ENCODE data around the gene IVD.

The IVD gene

DNA sequence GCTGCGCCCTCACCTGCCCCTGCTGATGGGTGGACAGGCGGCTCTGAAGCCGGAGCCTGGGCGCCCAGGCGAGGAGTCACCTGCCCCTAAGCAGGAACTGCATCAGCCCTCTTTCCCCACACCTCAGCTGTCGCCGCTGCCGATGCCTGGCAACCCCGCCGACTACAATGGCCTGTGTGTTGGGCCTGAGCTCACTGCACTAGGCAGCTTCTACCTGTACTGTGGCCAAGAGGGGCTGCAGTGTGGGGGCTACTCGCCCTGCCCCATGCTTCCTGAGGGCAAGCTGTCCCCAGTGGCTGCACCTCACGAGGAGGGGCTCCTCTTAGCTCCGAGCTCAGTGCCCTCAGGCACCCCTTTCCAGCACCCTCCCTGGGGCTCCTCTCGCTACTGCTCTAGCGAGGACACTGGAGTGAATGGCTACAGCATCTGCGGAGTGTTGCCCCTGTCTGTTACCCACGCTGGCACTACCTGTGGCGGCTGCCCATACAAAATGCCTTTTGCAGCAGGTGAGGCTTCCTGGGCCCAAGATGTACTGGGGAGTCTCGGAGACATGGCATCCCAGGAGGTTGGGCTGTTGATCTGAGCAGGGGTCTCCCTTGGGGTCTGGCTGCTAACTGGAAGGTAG, 53.9 kb downstream of the IVD start:
- DNase-seq (ENCODE audit: low read depth in 2 of 2): no peak

DNA sequence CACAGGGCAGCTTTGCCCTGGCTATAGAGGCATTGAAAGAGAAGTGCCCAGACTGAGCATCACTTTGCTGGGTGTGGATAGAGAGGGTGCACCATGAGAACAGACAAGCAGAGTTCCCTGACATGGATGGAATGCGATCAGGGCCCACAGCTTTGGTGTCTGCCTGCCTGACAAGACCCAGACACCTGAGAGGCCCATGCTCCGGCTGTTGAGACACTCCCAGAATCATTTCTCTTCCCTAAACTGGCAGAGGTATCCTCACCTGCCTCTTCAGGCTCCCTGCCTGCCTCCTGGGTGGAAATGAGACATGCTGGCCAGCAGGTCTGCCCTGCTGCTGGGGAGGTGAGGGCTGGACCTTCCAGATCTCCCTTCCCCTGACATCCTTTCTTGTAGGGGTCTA, 54.8 kb downstream of the IVD start:
- no peak for DNase-seq (ENCODE audit: low read depth in 2 of 2)

DNA sequence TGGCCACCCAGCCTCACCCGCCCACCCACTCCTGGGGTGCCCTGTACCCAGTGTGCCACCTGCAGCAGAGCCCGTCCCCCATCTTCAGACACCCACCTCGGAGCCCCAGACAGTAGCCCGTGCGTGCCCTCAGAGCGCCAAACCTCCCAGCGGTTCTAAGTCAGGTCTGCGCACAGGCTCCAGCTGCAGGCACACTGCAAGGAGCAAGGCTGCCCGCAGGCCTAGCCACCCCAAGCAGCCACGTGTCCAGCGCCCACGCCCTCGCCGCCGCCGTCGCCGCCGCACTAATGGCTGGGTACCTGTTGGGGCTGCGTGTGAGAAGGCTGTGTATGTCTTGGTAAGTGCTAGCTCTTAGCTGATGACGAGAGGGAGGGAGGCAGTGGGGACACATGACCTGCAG, 56.4 kb downstream of the IVD start:
- DNase-seq (ENCODE audit: low read depth in 2 of 2): no peak

DNA sequence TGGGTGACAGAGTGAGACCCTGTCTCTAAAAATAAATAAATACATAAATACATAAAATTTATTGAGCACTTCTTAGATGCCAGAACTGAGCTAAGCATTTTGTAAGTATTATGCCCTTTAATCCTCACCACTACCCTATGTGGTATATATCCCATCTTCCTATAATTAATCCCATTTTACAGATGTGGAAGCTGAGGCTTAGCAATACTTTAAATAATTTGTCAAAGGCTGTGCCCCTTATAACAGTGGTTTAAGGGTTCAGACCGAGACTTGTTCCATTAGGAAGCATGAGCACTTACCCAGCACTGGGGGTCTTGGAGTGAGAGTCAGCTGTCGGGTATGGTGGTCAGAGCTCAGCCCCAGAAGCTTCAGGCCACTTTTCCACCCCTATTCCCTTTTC, 57.7 kb downstream of the IVD start:
- no peak for DNase-seq (ENCODE audit: low read depth in 2 of 2)

DNA sequence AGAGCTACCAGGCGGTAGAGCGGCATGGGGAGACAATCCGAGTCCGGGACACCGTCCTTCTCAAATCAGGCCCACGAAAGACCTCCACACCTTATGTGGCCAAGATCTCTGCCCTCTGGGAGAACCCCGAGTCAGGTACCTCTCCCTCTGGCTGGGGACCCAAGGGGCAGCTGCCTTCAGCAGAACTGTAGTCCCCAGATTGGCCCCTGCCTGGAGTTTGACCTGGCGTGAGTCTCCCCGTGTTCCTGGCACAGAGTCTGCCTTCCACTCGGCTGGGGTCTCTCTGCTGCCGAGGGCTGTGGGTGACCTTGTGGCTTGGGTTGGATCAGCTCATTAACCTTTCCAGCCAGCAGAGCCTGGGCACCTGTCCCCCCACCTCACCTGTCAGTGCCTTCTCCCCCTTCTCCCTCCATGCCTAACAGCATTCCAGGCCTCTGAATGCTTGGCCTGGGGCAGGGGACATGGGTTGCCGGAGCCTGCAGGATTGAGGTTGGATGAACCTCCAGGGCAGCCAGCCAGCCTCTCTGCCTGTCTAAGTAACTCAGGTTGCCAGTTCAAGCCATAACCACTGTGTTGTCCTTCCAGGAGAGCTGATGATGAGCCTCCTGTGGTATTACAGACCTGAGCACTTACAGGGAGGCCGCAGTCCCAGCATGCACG, 58.4 kb downstream of the IVD start:
- no peak for DNase-seq (ENCODE audit: low read depth in 2 of 2)

DNA sequence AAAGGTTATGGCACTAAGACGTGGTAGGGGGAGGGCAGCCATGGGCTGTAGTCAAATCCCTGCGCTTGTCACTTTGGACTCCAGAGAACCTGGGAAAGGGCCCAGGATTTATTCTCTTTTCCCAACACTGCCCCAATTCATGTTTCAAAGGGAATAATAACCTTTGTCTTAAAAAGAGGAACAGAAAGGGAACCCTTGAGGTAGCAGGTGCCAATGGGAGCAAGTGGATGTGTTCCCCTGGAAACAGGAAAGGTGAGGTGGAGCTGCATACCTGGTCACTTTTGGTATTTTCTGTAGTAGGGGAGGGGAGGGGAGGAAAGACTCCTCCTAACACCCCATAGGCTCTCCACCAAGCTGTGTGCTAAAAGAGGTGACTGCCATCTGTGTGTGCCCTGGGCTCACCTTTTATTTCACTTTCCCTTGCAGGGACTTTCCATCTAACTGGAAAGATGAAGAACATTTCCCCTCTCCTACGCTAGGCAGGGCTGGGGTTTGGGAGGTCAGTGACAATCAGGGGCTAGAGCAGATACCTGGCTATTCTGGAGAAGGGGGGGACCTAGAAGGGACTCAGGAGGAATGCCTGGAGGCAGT, 59.1 kb downstream of the IVD start:
- DNase-seq (ENCODE audit: low read depth in 2 of 2): no peak

DNA sequence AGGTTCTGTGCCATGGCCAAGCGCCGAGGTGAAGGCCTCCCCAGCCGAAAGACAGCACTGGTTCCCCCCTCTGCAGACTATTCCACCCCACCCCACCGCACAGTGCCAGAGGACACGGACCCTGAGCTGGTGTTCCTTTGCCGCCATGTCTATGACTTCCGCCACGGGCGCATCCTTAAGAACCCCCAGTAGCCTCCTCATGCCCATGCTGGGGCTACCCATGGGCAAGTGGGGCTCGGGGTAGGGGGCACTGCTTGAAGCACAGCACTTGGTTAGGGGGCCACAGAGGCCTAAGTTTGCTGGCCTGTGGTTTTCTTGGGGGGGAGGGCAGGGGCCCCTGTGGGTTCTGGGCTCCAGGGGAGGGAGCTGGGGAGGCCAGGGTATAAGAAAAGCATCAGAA, 60.3 kb downstream of the IVD start:
- DNase-seq (ENCODE audit: low read depth in 2 of 2): no peak

DNA sequence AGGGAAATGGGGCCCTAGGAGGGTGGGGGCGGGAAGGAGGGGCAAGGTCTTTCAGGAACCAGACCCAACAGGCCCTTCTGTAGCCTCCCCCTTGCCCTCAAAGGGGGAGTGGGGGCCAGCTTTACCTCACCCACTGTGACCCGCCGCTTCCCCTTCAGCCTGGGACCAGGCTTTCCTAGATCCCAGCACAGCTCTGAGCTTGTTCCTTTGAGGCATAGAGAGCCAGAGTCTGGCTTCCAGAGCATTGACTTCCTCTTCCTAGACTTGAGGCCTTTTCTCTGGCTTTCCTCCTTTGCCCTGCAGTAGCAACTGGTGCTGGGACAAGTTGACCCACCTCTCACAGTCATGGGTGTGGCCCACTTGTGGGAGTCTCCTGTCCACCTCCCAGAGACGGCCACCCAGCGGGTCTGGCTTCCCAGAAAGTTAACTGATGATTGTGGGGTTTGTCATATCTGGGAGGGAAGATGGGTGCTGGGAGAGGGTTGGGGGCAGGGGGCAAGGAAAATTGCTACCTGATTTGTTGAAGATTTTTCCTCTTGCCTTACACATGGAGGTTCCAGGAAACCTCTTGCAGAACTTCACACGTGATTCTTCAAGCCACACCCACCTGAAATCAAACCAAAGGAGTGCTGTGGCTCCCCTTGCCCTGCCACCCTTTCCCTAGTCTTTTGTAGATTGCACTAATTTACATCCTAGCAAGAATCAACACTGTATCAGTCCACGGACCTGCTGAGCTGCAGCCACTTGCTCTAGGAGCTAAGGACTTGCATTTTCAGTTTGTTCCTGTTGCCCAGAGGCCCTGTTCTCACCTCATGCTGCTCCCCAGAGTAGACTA, 61.0 kb downstream of the IVD start:
- DNase-seq (ENCODE audit: low read depth in 2 of 2): no peak

DNA sequence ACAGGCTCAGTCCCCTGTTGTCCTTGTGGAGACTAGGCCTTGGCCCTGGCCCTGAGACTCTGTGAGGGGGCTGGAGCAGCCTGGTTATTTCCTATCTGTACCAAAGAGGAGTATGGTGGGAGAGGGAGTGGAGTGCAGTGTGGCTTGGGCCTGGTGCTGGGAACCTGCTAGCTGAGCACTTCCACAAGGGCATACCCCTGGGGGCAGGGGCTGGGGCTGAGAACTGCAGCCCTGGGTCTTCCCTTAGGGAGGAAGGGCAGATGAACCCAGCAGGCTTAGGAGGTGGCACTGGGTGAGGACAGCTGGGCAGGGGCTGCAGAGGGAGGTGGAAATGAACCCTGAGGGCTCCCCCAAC, 61.6 kb downstream of the IVD start:
- DNase-seq (ENCODE audit: low read depth in 2 of 2): no peak

DNA sequence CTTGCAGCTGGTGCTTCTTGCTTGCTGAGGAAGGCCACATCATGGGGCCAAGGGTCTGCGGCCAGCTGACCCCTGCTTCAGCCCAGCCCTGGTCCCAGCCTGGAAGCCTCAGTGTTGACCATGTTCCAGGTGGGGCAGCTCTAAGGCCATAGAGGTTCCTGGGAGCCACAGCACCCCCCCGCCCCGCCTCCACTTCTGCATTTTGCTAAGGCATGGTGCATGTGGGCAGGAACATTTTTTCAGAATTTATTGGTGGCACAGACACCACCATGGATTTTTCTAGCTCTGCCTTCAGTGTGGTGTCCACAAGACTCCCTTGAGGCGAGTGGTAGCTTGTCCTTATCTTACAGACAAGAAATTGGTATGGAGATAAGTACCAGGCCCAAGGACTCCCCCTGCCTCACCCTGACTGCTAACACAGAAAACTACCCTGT, 63.3 kb downstream of the IVD start:
- no peak for DNase-seq (ENCODE audit: low read depth in 2 of 2)

DNA sequence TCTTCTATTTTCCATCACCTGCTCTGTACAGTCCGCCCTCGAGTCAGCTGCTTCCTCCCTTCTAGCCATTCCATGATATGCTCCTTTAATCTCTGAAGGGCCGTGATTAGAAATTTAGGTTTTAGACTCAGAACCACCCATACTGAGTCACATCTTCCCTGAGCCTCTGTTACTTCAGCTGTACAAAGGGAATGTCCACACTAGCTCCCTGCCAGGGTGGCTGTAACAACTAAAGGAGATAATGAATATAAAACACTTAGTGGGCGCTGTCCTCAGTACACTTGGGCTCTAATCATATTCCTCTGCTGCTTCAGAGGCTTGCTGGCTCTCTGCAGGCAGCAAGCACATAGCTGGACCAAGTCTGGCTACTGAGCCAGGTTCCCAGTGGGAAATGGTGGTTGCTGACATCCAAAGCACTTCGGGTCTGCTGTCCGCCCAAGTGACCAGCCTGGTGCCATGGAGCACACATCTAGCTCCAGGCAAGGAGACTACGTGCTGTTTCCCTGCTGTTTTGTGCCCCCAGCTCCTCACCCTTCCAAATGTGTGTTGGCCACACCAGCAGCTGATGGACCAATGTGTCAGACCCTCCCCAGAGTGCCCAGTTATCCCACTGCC, 64.3 kb downstream of the IVD start:
- no peak for DNase-seq (ENCODE audit: low read depth in 2 of 2)

DNA sequence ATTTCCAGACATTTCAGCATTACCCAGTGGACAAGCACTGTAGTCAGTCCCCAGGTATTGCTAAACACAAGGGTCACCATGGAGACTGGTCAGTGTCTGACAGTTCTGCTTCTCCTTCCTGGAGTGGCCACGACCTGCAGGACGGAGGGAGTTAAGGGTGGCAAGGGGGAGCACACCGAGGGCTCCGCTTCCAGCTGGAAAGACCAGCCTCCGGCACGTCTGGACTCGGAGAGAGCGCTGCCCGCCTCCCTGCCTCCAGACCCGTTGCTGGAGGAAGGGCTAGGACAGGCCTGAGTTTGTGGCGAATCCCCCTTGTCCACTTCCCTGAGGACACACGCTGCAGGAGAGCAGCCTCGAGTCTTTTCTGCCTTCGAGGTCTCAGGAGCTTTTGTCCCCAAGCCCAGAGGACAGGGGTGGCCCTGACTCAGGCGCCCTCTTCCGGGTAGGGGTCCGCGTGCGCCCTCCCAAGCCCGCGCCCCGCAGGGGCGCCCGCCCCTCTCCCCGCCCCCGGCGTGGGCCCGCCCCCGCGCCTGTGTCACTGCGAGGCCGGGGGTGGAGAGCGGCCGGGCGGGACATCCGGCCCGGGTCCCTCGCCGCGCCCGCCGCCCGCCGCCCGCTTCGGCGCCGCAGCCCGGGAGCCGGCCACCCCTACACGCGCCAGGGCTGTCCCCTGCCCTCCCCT, 65.0 kb downstream of the IVD start, which contains the start of gene CHST14:
Gene CHST14 (plus strand): TSS at position 562 of the 682 bp plus-strand sequence. CDS start 230 bp downstream, outside the sequence.
- peak in 1 of 2 donors; percentile 32 for DNase-seq (ENCODE audit: low read depth in 2 of 2)
